ENCODE measurements around the gene ARL13A.
"Not testable (repeated sequence)": the region's sequence is repeated elsewhere in the genome, so short reads cannot be mapped to it uniquely, and the experiment has no call there.

ARL13A gene

DNA sequence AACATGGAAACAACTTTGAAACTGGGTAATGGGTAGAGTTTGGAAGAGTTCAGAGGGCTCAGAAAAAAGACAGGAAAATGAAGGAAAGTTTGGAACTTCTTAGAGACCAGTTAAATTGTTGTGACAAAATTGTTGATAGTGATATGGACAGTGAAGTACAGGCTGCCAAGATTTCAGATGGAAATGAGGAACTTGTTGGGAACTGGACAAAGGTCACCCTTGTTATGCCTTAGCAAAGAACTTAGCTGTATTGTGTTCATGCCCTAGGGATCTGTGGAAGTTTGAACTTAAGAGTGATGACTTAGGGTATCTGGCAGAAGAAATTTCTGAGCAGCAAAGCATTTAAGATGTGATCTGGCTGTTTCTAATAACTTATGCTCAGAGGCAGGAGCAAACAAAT, 5.1 kb upstream of the ARL13A start:
- Histone ChIP-seq H3K4me1 (ENCODE audit: control insufficient read depth, insufficient read depth, low read length) (no peaks in the 10 kb centered on the region), H3K27ac (ENCODE audit: low read depth, low read length) (no peak overlapping the region), H3K4me3 (ENCODE audit: low read length) (no peak overlapping the region), H3K27me3 (ENCODE audit: control insufficient read depth, insufficient read depth, low read length) (no peaks in the 10 kb centered on the region), H3K36me3 (ENCODE audit: control insufficient read depth, insufficient read depth, low read length) (no peaks in the 10 kb centered on the region), H3K9ac (ENCODE audit: low read length) (no peak overlapping the region)

DNA sequence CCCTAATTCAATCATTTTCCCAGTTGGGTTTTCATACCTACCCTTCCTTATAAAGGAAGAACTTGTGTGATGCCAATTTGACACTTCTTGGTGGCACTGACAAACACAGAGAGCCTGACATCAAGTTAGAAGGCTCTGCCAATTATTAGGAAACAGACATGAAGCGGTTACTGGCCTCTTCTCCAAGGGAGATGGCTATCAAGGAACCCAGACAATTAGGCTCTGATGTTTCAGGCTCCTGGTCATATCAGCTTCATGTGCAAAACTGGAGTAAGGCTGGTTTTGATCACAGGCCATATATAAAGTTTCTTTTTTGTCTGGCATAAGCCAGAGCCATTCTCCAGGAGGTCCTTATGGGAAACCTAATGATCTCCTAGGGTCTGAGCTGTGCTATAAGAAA, 428 bp downstream of the ARL13A start:
- Histone ChIP-seq H3K4me1 (ENCODE audit: control insufficient read depth, insufficient read depth, low read length) (no peaks in the 10 kb centered on the region), H3K27me3 (ENCODE audit: control insufficient read depth, insufficient read depth, low read length) (no peaks in the 10 kb centered on the region), H3K36me3 (ENCODE audit: control insufficient read depth, insufficient read depth, low read length) (no peaks in the 10 kb centered on the region), H3K27ac (ENCODE audit: low read depth, low read length) (no peak overlapping the region), H3K9ac (ENCODE audit: low read length) (no peak overlapping the region), H3K4me3 (ENCODE audit: low read length) (no peak overlapping the region)

GRCh38 chrX:100973411-100973810, 3.9 kb downstream of the ARL13A start:
- H3K9ac ChIP-seq (ENCODE audit: low read length): no peak overlapping the region
- H3K36me3 ChIP-seq (ENCODE audit: control insufficient read depth, insufficient read depth, low read length): no peaks in the 10 kb centered on the region
- H3K27me3 ChIP-seq (ENCODE audit: control insufficient read depth, insufficient read depth, low read length): no peaks in the 10 kb centered on the region
- H3K27ac ChIP-seq (ENCODE audit: low read depth, low read length): no peak overlapping the region
- no peaks in the 10 kb centered on the region for H3K4me1 ChIP-seq (ENCODE audit: control insufficient read depth, insufficient read depth, low read length)
- H3K4me3 ChIP-seq (ENCODE audit: low read length): no peak overlapping the region

GRCh38 chrX:100975212-100975611, 5.7 kb downstream of the ARL13A start:
- Histone ChIP-seq H3K36me3 (ENCODE audit: control insufficient read depth, insufficient read depth, low read length) (no peaks in the 10 kb centered on the region), H3K4me3 (ENCODE audit: low read length) (no peak overlapping the region)

DNA sequence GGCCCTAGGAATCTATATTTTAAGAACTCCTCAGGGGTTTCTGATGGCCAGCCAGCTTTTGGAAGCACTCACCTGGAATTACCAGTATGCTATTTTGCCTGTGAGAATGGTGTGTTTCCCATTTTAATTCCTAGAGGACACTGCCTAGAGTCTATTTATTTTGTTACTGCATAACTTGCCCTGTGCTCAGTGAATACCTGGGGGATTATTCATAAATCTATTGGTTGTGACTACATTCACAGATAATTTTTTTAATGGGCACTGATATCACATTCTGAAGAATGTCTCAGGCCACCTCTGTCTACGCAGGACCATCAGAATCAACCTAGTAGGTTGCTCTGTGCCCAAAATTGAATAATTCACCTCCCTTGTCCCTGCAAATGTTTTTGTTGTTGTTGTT, 6.7 kb downstream of the ARL13A start:
- Histone ChIP-seq H3K36me3 (ENCODE audit: control insufficient read depth, insufficient read depth, low read length) (no peaks in the 10 kb centered on the region), H3K27me3 (ENCODE audit: control insufficient read depth, insufficient read depth, low read length) (no peaks in the 10 kb centered on the region), H3K27ac (ENCODE audit: low read depth, low read length) (no peak overlapping the region), H3K4me1 (ENCODE audit: control insufficient read depth, insufficient read depth, low read length) (no peaks in the 10 kb centered on the region), H3K9ac (ENCODE audit: low read length) (no peak overlapping the region), H3K4me3 (ENCODE audit: low read length) (no peak overlapping the region)

More at GRCh38 chrX:100975212-100975611, 5.7 kb downstream of the ARL13A start:
- no peaks in the 10 kb centered on the region for H3K4me1 ChIP-seq (ENCODE audit: control insufficient read depth, insufficient read depth, low read length)
- H3K27ac ChIP-seq (ENCODE audit: low read depth, low read length): no peak overlapping the region
- H3K9ac ChIP-seq (ENCODE audit: low read length): no peak overlapping the region
- no peaks in the 10 kb centered on the region for H3K27me3 ChIP-seq (ENCODE audit: control insufficient read depth, insufficient read depth, low read length)

- H3K27ac ChIP-seq (ENCODE audit: low read depth, low read length): no peak overlapping the region
- no peaks in the 10 kb centered on the region for H3K4me1 ChIP-seq (ENCODE audit: control insufficient read depth, insufficient read depth, low read length)
- no peak overlapping the region for H3K9ac ChIP-seq (ENCODE audit: low read length)
- no peaks in the 10 kb centered on the region for H3K36me3 ChIP-seq (ENCODE audit: control insufficient read depth, insufficient read depth, low read length)
- H3K4me3 ChIP-seq (ENCODE audit: low read length): no peak overlapping the region
- no peaks in the 10 kb centered on the region for H3K27me3 ChIP-seq (ENCODE audit: control insufficient read depth, insufficient read depth, low read length)
Observed at GRCh38 chrX:100979881-100980607, 10.5 kb downstream of the ARL13A start.

DNA sequence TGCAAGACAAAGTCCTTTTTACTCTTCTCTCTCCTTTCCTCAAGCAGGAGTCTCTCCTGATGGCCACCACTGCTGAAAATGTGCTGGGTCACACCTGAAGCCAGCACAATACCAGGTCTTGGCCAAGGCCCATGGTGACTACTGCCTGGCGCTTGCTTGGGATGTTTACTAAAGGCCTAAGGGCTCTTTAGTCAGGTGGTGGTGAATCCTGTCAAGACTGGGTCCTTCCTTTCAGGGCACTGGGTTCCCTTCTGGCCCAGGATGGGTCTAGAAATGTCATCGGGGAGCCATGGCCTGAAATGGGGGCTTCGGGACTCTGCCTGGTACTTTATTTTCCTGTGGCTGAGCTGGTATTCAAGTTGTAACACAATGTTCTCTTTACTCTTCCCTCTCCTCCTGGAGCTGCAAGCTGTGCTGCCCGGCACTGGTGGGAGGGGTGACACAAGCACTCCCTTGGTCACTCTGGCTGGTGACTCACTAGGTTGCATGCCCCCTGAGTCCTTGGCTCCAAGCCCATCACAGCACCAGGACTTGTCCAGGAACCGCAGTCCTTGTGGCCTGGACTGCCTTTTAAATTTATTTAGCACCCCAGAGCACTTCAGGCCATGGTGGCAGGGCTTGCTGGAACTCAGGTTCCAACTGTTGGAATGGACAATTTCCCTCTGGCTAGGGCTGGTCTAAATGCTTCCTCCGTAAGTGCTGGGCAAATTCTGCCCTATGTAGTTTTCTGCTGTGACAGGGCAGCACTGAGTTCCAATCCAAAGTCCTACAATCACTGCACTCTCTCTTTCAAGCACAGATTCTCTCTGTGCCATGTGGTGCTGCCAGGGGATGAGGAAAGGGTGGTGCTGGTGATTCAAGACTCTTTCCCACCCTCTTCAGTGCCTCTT, 11.3 kb downstream of the ARL13A start:
- H3K36me3 ChIP-seq (ENCODE audit: control insufficient read depth, insufficient read depth, low read length): no peaks in the 10 kb centered on the region
- H3K4me3 ChIP-seq (ENCODE audit: low read length): no peak overlapping the region
- H3K9ac ChIP-seq (ENCODE audit: low read length): no peak overlapping the region
- no peaks in the 10 kb centered on the region for H3K4me1 ChIP-seq (ENCODE audit: control insufficient read depth, insufficient read depth, low read length)
- H3K27me3 ChIP-seq (ENCODE audit: control insufficient read depth, insufficient read depth, low read length): no peaks in the 10 kb centered on the region
- no peak overlapping the region for H3K27ac ChIP-seq (ENCODE audit: low read depth, low read length)

GRCh38 chrX:100981498-100981845, 12.0 kb downstream of the ARL13A start:
- not testable (repeated sequence) for H3K27me3 ChIP-seq (ENCODE audit: control insufficient read depth, insufficient read depth, low read length); H3K36me3 ChIP-seq (ENCODE audit: control insufficient read depth, insufficient read depth, low read length); H3K4me1 ChIP-seq (ENCODE audit: control insufficient read depth, insufficient read depth, low read length); H3K9ac ChIP-seq (ENCODE audit: low read length); H3K4me3 ChIP-seq (ENCODE audit: low read length); H3K27ac ChIP-seq (ENCODE audit: low read depth, low read length)

GRCh38 chrX:100984818-100985217, 15.3 kb downstream of the ARL13A start:
- Histone ChIP-seq H3K27ac (ENCODE audit: low read depth, low read length) (no peak overlapping the region), H3K36me3 (ENCODE audit: control insufficient read depth, insufficient read depth, low read length) (no peaks in the 10 kb centered on the region)

GRCh38 chrX:100990139-100990538, 20.6 kb downstream of the ARL13A start:
- H3K36me3 ChIP-seq (ENCODE audit: control insufficient read depth, insufficient read depth, low read length): no peaks in the 10 kb centered on the region
- H3K27ac ChIP-seq (ENCODE audit: low read depth, low read length): no peak overlapping the region
- H3K9ac ChIP-seq (ENCODE audit: low read length): no peak overlapping the region
- no peak overlapping the region for H3K4me3 ChIP-seq (ENCODE audit: low read length)
- no peaks in the 10 kb centered on the region for H3K27me3 ChIP-seq (ENCODE audit: control insufficient read depth, insufficient read depth, low read length)
- H3K4me1 ChIP-seq (ENCODE audit: control insufficient read depth, insufficient read depth, low read length): no peaks in the 10 kb centered on the region

More at GRCh38 chrX:100984818-100985217, 15.3 kb downstream of the ARL13A start:
- H3K4me3 ChIP-seq (ENCODE audit: low read length): no peak overlapping the region
- no peaks in the 10 kb centered on the region for H3K4me1 ChIP-seq (ENCODE audit: control insufficient read depth, insufficient read depth, low read length)
- H3K9ac ChIP-seq (ENCODE audit: low read length): no peak overlapping the region
- H3K27me3 ChIP-seq (ENCODE audit: control insufficient read depth, insufficient read depth, low read length): no peaks in the 10 kb centered on the region

DNA sequence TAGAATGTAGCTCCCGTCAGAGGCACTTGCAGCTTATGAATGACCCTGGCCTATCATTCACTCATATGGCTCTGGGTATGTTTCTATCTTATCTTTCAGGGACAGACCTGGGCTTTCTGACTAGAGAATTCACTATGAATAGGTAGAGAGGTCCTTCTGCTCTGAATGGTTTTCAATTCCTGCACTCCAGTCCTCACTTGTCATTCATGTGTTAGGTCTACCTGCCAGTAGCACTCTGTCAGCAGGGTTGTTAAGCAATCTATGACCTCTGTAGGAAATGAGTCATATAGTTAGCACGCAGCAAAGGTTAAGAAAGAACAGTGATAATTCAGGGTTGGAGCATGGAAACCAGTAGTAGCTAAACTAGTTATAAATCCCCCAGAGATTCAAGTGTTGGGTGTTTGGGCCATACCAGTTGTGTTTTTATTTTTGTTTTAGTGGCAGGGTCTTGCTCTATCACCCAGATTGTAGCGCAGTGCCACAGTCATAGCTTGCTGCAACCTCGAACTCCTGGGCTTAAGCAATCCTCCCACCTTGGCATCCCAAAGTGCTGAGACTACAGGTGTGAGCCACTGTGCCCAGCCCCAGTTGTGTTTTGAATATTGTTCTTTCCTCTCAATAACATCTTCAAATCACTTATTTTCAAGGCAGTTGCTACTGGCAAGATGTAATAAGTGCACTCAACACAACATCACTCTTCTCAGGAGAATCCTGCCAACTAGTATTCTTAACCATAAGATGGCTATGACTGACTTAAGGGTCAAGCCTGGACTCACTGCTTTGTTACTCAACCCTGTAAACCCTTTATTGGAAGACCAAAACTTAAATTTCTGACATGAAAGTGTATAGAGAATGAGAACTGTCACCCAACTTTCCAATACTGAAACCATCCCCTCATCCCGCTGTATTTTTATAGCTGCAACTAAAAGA, 25.1 kb downstream of the ARL13A start:
- H3K27ac ChIP-seq (ENCODE audit: low read depth, low read length): no peak overlapping the region
- H3K36me3 ChIP-seq (ENCODE audit: control insufficient read depth, insufficient read depth, low read length): no peaks in the 10 kb centered on the region
- no peaks in the 10 kb centered on the region for H3K4me1 ChIP-seq (ENCODE audit: control insufficient read depth, insufficient read depth, low read length)
- no peaks in the 10 kb centered on the region for H3K27me3 ChIP-seq (ENCODE audit: control insufficient read depth, insufficient read depth, low read length)
- no peak overlapping the region for H3K4me3 ChIP-seq (ENCODE audit: low read length)
- H3K9ac ChIP-seq (ENCODE audit: low read length): no peak overlapping the region

- Histone ChIP-seq H3K9ac (ENCODE audit: low read length) (no peak overlapping the region), H3K4me3 (ENCODE audit: low read length) (no peak overlapping the region), H3K27me3 (ENCODE audit: control insufficient read depth, insufficient read depth, low read length) (no peaks in the 10 kb centered on the region), H3K36me3 (ENCODE audit: control insufficient read depth, insufficient read depth, low read length) (no peaks in the 10 kb centered on the region), H3K4me1 (ENCODE audit: control insufficient read depth, insufficient read depth, low read length) (no peaks in the 10 kb centered on the region), H3K27ac (ENCODE audit: low read depth, low read length) (no peak overlapping the region)
Observed at GRCh38 chrX:100995469-100995868, 26.0 kb downstream of the ARL13A start.
